GM20000 (cell line): Measurements from ENCODE around the gene R3HDM2.

ENCODE experiments used
- DNase-seq: peaks from one replicate; pipeline ENCODE4 v3.0.0; 2012; ENCODE audit warnings: low spot score
- CTCF ChIP-seq: IDR thresholded peaks from 2 replicates; pipeline ENCODE4 v1.5.1; 2012; ENCODE audit warnings: mild to moderate bottlenecking, control low read depth; ENCODE audit errors: extremely low read depth, missing control alignments

Gene R3HDM2

GRCh38 chr12:57263096-57263495 lies 167.7 kb downstream of the R3HDM2 start:
- DNase-seq, result no peak
- no peak for TF ChIP-seq CTCF

- no peak for TF ChIP-seq CTCF
- no peak for DNase-seq
Observed at GRCh38 chr12:57262126-57262822, 168.6 kb downstream of the R3HDM2 start.

- no peak for DNase-seq
- TF ChIP-seq CTCF, result no peak
Observed at GRCh38 chr12:57261428-57261865, 169.4 kb downstream of the R3HDM2 start.

DNA sequence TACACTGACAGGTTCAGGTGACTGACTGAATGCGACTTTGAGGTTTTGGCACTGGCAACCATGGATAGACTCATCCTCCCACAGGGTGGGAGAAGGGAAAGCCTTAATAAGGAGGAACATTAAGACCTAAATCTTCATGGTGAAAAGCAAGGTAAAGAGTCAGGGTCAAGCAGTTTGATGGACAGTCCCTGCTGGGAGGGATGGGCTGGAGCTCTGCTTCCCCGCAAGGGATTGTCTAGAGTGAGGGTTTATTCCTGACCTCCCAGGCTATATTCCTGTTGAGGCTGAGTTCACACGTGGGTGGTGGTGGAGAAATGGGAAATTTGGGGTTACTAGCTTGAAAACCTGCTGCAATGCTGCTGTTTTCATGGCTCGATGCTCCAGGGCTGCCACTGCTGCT lies 170.5 kb downstream of the R3HDM2 start:
- no peak for TF ChIP-seq CTCF
- DNase-seq, result no peak

- no peak for TF ChIP-seq CTCF
- no peak for DNase-seq
Observed at GRCh38 chr12:57258977-57259970, 171.6 kb downstream of the R3HDM2 start.

DNA sequence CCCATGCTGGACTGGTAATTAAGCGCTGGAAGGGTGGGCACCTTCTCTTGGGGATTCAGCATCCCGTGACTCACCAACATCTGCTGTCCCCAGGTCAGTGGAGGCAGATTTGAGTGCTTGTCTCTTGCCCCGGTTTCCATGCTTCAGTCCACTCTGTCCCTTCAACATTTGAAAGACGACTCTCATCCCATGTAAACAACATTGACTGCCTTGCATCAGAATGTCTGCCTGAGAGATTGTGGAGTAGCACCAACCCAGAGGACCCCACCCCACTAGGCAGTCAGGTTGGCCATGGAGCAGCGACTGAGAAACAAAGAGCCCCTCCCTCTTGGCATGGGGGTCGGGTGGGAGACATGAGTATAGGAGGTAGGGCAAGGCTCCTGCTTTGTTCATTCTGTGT lies 174.9 kb downstream of the R3HDM2 start:
- TF ChIP-seq CTCF, result no peak
- DNase-seq, result no peak
